NCI-H524 (cell line): ENCODE measurements around the gene DNAH14.

Source experiments
- DNase-seq, 2 experiments: peaks; one replicate each; lab custom pipeline; 2025; lab: John Stamatoyannopoulos, UW

DNAH14 gene

DNA sequence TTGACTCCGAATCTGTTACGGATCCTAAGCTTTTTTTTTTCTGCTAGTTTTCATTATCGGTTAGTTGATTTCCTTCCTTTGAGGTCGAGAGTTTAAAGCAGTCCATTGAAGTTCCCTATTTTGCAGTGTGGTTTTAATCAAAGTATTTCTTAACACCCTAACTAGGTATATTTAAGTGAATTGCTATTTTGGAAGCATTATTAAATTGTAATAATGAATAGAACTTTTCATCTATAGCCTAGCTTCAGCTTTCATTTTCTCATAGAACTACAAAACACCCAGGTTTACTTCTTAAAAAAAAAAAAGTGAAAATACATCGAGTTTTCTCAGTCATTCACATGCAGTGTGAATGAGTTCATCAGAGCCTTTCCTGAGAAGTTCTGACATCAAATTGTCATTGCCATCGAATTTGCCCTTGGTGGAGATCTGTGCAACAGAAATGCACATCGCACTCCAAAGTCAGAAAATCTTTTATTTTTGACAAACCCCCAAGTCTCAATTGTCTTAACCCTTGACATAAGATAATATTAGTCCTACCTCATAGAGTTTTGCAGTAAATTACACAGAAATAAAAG, 499.5 kb downstream of the DNAH14 start:
- DNase-seq: no peak

DNA sequence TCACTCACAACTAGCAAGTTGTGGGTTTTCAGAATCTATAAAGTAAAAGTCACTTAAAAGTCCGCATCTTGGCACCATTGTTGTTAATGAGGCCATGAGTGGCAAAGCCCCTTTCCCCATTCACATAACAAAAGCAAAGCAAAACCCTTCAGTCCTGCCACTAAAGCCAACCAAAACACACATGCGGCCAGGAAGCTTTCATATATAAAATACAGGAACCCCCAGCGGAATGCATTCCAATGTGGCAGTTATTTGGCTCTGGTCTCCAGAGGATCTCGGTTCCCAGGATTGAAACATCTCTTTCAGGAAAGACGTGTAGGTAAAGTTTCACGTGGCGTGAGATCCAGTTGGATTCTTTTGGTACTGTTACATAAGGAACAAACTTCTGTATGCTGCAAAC, 500.8 kb downstream of the DNAH14 start:
- no peak for DNase-seq

DNA sequence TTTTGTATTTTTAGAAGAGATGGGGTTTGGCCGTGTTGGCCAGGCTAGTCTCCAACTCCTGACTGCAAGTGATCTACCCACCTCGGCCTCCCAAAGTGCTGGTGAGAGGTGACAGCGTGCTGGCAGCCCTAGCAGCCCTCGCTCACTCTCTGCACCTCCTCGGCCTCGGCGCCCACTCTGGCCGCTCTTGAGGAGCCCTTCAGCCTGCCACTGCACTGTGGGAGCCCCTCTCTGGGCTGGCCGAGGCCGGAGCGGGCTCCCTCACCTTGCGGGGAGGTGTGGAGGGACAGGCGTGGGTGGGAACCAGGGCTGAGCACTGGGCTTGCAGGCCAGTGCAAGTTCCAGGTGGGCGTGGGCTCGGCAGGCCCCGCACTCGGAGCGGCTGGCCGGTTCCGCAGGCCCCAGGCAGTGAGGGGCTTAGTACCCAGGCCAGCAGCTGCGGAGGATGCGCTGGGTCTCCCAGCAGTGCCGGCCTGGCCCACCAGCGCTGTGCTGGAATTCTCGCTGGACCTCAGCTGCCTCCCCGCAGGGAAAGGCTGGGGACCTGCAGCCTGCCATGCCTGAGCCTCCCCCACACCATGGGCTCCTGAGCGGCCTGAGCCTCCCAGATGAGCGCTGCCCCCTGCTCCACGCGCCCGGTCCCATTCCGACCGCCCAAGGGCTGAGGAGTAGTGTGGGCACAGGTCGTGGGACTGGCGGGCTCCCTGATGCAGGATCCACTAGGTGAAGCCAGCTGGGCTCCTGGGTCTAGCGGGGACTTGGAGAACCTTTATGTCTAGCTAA, 501.8 kb downstream of the DNAH14 start:
- no peak for DNase-seq

DNA sequence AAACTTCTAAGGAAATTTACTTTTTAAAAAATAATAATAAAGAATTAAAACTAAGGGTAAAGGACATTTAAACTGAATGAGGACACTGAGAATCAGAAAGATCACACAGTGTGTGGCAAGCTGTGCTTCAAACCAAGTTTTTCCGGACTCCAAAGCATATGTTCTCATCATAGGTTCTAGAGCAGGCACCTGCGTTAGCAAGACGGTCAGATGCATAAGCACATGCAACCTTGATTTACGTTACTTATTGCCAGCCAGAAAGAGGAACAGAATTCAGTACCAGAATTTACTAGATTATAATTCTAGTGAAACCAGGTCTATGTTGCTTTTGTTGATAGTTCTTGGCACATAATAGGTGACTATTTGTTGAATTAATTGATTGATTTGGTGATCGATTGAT, 504.6 kb downstream of the DNAH14 start:
- no peak for DNase-seq

DNA sequence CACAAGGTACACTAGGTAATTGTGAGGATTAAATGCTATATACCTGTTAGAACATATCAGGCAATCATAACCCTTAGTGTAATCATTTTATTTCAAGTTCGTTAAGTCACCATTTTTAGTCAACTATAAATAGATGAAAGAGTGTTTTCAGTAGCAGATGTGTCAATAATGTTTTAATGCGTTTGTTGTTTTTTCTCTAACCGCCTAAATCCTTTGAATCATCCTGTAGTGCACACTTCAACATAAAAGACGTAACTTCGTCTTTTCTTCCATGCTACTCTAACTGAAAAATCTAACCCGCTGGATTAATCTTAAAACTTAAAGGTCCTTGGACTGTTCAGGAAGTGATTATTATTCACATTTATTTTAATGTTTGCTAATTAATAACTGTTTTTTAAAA, 505.6 kb downstream of the DNAH14 start:
- DNase-seq: no peak

DNA sequence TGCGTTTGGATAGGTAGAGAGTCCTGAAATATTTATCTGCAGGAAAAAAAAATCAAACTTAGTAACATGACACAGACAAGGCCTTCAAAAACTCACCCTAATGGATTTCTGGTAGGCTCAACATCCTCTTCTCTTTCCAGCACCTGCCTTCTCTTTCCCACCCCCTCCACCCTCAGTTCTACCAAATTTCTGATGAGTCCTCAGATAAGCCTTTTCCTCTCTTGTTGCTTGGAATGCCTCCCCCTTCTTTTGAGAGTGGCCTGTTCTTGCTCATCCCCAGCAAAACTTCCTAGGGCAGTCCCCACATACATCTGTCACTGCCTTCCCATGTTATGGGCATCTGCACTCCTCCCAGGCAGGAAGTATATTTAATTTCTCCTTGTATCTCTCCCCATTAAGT, 506.0 kb downstream of the DNAH14 start:
- no peak for DNase-seq

DNA sequence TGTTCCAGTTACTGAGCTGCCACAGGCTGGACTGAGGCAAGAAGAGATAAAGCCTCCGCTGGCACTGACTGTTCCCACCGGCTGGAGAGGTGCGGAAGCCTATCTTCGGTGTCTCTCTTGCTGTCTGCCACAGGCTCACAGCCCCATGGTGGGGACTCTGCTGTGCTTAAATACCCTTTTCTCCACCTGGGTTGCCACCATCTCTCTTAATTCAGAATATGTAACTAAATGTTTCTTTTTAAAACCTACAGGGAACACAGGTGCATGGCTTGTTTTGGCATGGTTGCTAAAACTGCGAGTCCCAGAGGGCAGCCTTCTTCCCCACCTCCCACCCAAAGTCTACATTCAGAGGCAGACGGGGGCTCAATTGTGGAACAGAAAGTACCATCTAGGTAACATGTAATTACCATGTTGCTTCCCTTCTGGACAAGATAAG, 506.5 kb downstream of the DNAH14 start:
- no peak for DNase-seq

DNA sequence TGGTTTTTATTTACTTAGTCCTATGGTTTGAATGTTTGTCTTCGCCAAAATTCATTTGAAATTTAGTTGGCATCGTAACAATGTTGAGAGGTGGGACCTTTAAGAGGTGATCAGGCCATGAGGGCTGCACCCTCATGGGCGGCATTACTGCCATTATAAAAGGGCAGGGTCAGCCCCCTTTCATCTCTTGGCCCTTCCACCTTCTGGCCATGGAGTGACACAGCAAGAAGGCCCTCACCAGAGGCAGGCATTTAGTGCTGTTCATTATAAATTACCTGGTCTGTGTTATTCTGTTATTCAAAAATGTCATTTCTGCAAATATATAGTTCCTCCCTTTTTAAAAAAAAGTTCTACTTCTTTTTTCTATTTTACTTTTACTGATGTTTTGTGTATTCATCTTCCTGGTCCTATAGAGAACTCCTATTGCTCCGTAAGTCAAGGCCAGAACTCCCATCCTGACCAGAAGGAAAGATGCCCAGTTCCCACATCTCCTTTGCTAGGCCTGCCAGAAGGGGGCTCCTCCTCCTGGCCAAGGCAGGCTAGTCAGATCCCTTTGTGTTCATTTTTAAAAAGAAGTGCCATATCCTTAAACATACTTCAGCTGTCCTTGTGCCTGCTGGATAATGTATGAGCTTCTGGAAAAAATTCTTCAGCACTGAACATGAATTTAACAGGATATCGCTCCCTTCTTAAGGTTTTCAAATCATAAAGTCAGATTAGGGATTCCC, 508.4 kb downstream of the DNAH14 start:
- DNase-seq: peak; percentile 8 to 29

DNA sequence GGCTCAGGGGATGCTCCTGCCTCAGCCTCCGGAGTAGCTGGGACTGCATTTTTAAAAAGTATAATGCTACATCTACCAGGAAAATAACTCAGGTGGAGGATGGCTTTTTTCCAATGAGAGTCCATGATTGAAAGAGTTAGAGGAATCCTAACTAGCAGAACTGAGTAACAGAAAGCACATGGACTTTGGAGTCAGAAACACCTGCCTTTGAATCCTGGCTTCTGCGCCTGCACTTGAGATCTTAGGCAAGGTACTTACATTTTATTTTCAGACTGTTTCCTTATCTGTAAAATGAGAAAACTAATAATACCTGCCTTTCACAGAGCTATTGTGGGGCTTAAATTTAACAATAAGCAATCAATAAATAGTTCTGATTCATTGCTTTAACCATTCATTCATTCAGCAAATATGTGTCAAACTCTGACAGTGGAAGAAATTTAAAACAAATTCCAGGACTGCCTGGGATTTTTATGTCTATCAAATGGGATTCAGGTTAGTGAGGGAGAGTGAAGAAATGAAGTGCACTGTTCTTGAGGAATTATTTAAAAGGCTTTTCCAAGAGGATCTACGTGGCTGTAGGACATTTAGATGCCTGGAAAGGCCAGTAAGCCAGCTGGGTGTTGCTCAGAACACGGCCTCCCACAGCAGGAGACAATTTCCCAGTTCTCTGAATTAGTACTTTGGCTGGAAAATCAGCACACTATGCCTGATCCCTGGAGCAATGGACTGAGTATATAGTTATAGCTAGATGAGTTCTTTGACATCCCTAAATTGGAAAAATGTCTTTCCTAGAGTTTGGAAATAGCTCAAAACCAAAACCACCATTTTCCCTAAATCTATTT, 511.1 kb downstream of the DNAH14 start:
- DNase-seq: no peak

DNA sequence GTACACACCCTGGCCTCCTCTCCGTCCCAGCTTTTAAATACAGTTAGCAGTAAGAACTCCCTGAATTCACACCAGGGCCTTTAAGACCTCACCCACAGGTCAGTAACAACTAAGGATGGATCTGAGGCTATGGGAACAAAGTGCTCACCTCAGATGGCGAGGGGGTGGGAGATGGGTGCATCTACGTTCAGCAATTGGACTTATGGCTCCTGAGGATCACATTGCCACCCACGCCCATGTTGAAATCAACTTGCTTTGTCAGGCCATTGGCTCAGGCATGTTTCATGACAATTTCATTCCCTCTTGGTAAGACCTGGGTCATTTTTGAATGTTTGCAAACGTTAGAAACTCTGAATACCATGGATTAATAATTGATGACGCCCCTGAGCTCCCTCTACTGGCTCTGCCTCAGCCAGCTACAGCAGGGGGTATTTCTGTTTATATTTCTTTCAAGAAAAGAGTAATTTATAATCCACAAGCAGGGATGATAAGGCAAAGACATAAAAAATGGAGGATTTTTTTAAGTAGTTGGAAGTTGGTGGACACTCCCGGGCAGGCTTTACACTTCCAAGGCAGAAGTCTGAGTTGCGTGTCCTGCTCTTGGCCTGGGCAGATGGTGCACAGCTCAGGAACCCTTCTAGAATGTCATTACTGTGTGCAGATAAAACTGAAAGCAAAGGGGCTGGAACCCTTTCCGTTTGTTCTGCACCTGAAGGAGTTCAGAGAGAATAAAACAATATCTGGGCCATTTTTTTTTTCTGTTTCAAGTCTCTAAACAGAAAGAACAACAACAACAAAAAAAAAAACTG, 512.0 kb downstream of the DNAH14 start:
- DNase-seq: peak in 1 of 2 experiments; percentile 18

DNA sequence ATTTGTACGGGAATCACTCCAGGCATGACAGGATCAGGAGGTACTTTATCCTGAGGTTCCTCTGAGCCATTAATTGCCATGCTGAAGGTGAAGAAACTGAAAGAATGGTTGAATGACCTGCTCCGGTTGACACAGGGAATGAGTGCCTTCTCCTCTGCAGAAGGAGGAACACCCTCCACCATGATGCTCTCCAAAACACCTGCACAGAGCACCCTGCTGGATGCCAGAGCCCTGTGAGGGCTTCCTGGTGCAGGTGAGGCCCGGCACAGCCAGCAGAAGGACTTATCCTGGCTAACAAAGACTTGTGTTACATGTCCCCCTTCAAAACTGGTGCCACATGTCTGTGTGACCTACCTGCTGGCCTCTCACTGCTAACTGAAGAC, 512.6 kb downstream of the DNAH14 start:
- no peak for DNase-seq

DNA sequence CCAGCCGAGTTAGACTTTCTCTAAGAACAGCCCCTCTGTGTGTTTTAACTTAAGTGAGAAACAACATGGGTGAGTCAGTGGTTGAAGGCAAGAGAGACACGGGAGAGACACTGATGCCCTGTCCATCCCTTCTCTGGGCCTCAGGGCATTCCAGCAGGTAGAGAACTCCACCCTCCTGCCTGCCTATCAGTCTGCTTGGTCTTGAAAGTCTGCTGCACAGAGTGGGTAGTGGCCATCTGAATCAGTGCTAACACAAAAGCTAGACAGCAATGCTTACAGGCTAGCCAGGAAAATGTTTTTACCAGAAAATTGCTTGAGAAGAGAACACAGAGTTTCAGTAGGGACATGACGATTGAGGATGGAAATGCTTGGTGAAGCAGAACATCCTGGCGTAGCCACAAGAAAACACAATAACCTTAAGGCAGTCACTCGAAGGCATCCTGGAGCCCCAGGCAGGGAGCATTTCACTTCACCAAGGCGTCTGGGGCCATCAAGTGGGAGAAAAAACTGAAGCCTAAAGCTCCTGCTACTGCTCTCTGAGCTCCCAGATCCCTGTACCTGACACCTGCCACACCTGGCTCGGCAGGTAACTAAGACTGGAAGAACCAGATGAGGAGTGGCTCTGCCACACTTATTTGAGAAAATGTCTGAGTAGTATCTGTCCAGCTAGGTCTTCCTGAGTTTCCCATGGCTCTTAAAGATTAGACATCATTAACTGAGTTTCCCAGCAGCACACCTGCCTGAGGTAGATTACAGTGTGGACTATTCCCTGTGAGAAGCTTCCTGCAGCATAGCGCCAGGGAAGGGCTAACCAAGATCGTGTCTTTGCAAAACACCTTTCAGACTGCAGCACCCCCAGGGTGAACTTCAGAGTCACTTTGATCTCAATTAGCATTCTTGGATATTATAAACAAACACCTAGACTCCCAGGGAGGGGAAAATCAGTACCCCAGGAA, 516.4 kb downstream of the DNAH14 start:
- DNase-seq: no peak

DNA sequence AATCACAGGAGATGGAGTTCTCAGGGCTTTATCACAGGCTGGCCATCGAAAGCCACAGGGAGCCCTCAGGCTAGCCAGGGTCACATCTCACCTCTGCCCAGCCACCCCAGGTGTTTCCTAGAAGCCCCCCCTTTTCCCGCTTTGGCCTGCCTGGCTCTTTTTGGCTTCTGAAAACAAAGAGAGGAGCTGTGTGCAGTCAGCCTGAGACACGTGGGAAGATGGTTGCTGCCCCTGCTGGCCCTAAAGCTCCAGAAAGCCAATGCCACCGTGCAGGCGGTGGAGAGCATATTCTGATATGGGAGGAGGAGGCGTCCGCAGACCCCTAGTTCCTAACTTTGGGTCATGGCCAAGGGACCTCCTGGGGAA, 517.1 kb downstream of the DNAH14 start:
- no peak for DNase-seq

DNA sequence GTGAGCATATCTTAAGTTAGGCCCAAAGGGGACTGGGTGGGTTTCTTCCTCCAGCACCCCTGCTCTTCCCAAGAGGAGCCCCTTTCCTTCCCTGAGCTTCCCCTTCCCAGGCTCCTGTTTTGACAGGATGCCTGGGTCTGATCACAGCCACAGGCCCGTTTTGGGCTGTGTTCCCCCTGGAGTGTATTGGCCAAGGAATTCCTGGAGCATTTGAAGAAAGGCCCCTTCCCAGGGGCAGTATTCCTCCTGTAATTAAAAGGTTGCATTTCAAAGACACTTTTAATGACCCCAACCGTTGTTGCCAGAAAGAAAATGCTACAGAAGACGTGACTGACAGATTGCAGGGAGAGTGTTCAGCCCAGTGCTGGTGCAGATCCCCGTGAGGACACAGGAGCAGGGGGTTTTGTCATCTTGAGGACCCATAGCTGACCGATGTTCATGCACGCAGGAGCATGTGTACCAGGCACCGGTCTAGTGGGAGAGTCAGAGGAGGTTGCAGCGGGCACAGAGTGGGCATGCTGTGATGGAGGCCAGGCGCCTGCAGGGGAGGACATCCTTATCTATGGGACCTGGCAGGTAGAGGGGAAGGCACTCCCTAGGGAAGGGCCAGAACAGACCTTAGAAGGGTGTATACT, 517.6 kb downstream of the DNAH14 start:
- DNase-seq: no peak

DNA sequence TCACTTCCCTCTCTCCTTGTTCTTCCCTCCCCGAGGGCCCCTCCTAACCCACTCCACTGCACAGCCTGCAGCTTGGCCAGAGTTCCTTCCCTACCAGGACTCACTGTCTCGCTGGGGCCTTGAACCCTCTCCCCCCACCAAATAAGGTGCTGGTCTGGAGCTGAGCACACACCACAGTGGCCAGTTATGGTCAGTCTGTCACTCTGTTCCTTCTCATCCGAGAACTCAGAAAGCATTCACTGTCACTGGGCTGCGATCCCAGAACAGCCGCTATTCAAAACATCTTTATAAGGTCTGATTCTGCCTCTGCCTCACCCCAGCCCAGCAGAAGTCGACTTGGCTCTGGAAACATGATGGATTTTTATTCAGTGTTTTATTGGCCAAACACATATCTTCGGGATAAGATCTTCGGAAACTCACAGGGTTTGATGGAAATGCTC, 518.2 kb downstream of the DNAH14 start:
- no peak for DNase-seq

DNA sequence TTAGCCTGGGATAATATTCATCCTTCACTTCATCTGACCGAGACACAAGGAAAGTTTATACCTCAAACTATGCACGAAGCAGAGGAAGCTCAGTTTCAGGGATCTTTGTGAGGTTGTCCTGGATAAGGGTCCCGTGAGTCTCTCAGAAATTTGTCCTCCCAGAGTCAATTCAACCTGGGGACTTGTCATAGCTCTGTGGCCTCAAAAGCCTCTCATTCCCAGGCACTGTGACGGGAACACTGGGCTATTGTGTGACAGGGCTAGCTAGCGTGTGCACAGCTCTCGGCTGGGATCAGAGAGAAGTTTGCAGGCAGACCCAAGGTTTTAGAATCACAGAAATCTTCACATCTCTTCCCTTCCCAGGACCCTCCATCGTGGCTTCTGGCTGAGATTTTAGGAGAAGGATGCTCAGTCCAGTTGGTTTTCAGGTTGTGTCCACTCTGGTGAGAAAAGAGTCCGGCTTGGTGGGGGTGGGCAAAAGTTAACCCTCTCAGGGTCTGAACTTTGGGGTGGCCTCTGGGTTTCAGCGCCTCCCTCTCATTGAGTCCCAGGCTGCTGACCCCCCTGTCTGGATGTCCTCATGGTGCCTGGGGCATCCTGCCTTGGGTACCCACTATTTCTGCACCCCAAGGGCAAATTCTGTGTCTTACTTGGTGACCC, 518.8 kb downstream of the DNAH14 start:
- DNase-seq: no peak
